Measurements from ENCODE around the gene TMEM35B.

DNA sequence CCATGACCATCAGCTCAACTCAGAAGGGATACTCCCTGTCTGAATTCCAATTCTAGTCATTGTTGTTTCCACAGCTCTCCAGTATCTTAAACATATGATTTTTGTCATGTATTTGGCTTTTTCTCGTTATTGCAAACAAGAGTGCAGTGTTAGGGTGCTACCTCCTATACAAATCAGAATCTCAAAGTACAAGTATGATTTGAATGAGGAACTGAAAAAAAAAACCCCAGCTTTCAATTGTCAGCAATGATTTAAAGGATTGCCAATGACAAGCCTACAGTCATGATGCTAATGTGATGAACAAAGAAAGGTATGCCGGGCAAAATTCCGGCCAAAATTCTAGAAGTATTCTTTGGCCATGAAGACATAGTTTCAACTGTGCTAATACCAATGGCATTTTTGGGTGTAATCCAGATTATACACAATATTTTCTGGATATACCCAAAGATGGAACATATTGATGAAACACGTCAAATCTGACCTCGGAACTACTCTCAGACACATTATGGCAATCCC is 14.9 kb downstream of the TMEM35B start:
- TF ChIP-seq, protein P1, sequence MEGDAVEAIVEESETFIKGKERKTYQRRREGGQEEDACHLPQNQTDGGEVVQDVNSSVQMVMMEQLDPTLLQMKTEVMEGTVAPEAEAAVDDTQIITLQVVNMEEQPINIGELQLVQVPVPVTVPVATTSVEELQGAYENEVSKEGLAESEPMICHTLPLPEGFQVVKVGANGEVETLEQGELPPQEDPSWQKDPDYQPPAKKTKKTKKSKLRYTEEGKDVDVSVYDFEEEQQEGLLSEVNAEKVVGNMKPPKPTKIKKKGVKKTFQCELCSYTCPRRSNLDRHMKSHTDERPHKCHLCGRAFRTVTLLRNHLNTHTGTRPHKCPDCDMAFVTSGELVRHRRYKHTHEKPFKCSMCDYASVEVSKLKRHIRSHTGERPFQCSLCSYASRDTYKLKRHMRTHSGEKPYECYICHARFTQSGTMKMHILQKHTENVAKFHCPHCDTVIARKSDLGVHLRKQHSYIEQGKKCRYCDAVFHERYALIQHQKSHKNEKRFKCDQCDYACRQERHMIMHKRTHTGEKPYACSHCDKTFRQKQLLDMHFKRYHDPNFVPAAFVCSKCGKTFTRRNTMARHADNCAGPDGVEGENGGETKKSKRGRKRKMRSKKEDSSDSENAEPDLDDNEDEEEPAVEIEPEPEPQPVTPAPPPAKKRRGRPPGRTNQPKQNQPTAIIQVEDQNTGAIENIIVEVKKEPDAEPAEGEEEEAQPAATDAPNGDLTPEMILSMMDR (IDR thresholded peaks at IDR 0.05; ENCODE audit: borderline replicate concordance, extremely low read depth, low read length, poor library complexity, severe bottlenecking), result no peak
- TF ChIP-seq EZH2 (IDR thresholded peaks at IDR 0.05; ENCODE audit: borderline replicate concordance, low read depth, low read length, severe bottlenecking), result no peak

Data from DND-41 (cell line).